ENCODE measurements around the gene CYLD. TPM values are rescaled to one million over a fixed set of nuclear protein-coding genes. Genes with fewer than 3 reads are reported as not detected.

CYLD gene
- total RNA-seq, 1 experiment from 2014 or later = 28.7 TPM

GRCh38 chr16:50797456-50797855 lies 55.6 kb downstream of the CYLD start:
- Histone ChIP-seq H3K36me3 (peaks cover 6% of the 10 kb centered on the region; the same call in 1 of the 2 replicates), H3K27me3 (replicated peaks) (no peaks in the 10 kb centered on the region), H3K27ac (peak overlapping the region; percentile 12; the same call in 1 of the 2 replicates), H3K9me3 (replicated peaks) (no peaks in the 10 kb centered on the region), H3K4me3 (no peak overlapping the region), H3K4me1 (replicated peaks) (peaks cover 10% of the 10 kb centered on the region)
- peak in 1 of 2 experiments; percentile 48 for DNase-seq (ENCODE audit: low read depth in 1 of 2, low spot score in 2 of 2)

- no peak for DNase-seq (ENCODE audit: low read depth in 1 of 2, low spot score in 2 of 2)
- Histone ChIP-seq H3K9me3 (replicated peaks) (no peaks in the 10 kb centered on the region), H3K4me1 (replicated peaks) (peaks cover 13% of the 10 kb centered on the region), H3K36me3 (peaks cover 6% of the 10 kb centered on the region; the same call in 1 of the 2 replicates), H3K27me3 (replicated peaks) (no peaks in the 10 kb centered on the region), H3K4me3 (no peak overlapping the region), H3K27ac (no peak overlapping the region)
Measured at GRCh38 chr16:50800074-50800473, 58.2 kb downstream of the CYLD start.

GRCh38 chr16:50801036-50801435 lies 59.1 kb downstream of the CYLD start:
- Histone ChIP-seq H3K4me3 (no peak overlapping the region), H3K4me1 (replicated peaks) (peaks cover 13% of the 10 kb centered on the region), H3K9me3 (replicated peaks) (no peaks in the 10 kb centered on the region), H3K27ac (no peak overlapping the region), H3K27me3 (replicated peaks) (no peaks in the 10 kb centered on the region), H3K36me3 (peaks cover 6% of the 10 kb centered on the region; the same call in 1 of the 2 replicates)
- no peak for DNase-seq (ENCODE audit: low read depth in 1 of 2, low spot score in 2 of 2)

- DNase-seq (ENCODE audit: low read depth in 1 of 2, low spot score in 2 of 2) = no peak
- Histone ChIP-seq H3K27ac (no peak overlapping the region), H3K4me3 (no peak overlapping the region), H3K27me3 (replicated peaks) (no peaks in the 10 kb centered on the region), H3K4me1 (replicated peaks) (peaks cover 13% of the 10 kb centered on the region), H3K9me3 (replicated peaks) (no peaks in the 10 kb centered on the region), H3K36me3 (0 out of 2 replicates have a peak, but pooled peaks cover 3% of the 10 kb centered on the region)
Measured at GRCh38 chr16:50802000-50802399, 60.1 kb downstream of the CYLD start.

GRCh38 chr16:50802961-50803360 lies 61.1 kb downstream of the CYLD start:
- Histone ChIP-seq H3K4me1 (replicated peaks) (peaks cover 4% of the 10 kb centered on the region), H3K4me3 (no peak overlapping the region), H3K27ac (no peak overlapping the region), H3K9me3 (replicated peaks) (no peaks in the 10 kb centered on the region), H3K36me3 (0 out of 2 replicates have a peak, but pooled peaks cover 3% of the 10 kb centered on the region), H3K27me3 (replicated peaks) (no peaks in the 10 kb centered on the region)
- no peak for DNase-seq (ENCODE audit: low read depth in 1 of 2, low spot score in 2 of 2)

GRCh38 chr16:50804290-50804907 lies 62.5 kb downstream of the CYLD start:
- Histone ChIP-seq H3K36me3 (no peaks in the 10 kb centered on the region), H3K27ac (no peak overlapping the region), H3K4me1 (replicated peaks) (0 out of 2 replicates have a peak, but pooled peaks cover 3% of the 10 kb centered on the region), H3K27me3 (replicated peaks) (no peaks in the 10 kb centered on the region), H3K9me3 (replicated peaks) (no peaks in the 10 kb centered on the region), H3K4me3 (no peak overlapping the region)
- DNase-seq (ENCODE audit: low read depth in 1 of 2, low spot score in 2 of 2) = no peak

GRCh38 chr16:50806099-50807062 lies 64.5 kb downstream of the CYLD start:
- H3K4me1 ChIP-seq (replicated peaks) = 0 out of 2 replicates have a peak, but pooled peaks cover 3% of the 10 kb centered on the region
- peak; percentile 81 to 97 for DNase-seq (ENCODE audit: low read depth in 1 of 2, low spot score in 2 of 2)
- H3K9me3 ChIP-seq (replicated peaks) = no peaks in the 10 kb centered on the region
- H3K27ac ChIP-seq = no peak overlapping the region
- no peaks in the 10 kb centered on the region for H3K36me3 ChIP-seq
- peak overlapping the region; percentile 25 for H3K4me3 ChIP-seq
- no peaks in the 10 kb centered on the region for H3K27me3 ChIP-seq (replicated peaks)

- no peak overlapping the region for H3K4me3 ChIP-seq
- H3K4me1 ChIP-seq (replicated peaks) = no peaks in the 10 kb centered on the region
- H3K27ac ChIP-seq = no peak overlapping the region
- H3K9me3 ChIP-seq (replicated peaks) = no peaks in the 10 kb centered on the region
- no peak for DNase-seq (ENCODE audit: low read depth in 1 of 2, low spot score in 2 of 2)
- no peaks in the 10 kb centered on the region for H3K36me3 ChIP-seq
- H3K27me3 ChIP-seq (replicated peaks) = no peaks in the 10 kb centered on the region
Measured at GRCh38 chr16:50808929-50809538, 67.1 kb downstream of the CYLD start.

GRCh38 chr16:50809561-50809960 lies 67.7 kb downstream of the CYLD start:
- no peaks in the 10 kb centered on the region for H3K9me3 ChIP-seq (replicated peaks)
- no peak overlapping the region for H3K27ac ChIP-seq
- no peaks in the 10 kb centered on the region for H3K27me3 ChIP-seq (replicated peaks)
- no peak for DNase-seq (ENCODE audit: low read depth in 1 of 2, low spot score in 2 of 2)
- H3K4me1 ChIP-seq (replicated peaks) = no peaks in the 10 kb centered on the region
- no peak overlapping the region for H3K4me3 ChIP-seq
- no peaks in the 10 kb centered on the region for H3K36me3 ChIP-seq

GRCh38 chr16:50810241-50810965 lies 68.5 kb downstream of the CYLD start:
- Histone ChIP-seq H3K4me1 (replicated peaks) (no peaks in the 10 kb centered on the region), H3K27ac (no peak overlapping the region), H3K4me3 (no peak overlapping the region), H3K36me3 (no peaks in the 10 kb centered on the region), H3K27me3 (replicated peaks) (no peaks in the 10 kb centered on the region), H3K9me3 (replicated peaks) (no peaks in the 10 kb centered on the region)
- no peak for DNase-seq (ENCODE audit: low read depth in 1 of 2, low spot score in 2 of 2)

GRCh38 chr16:50812046-50812445 lies 70.2 kb downstream of the CYLD start:
- H3K4me1 ChIP-seq (replicated peaks) = no peaks in the 10 kb centered on the region
- H3K27me3 ChIP-seq (replicated peaks) = no peaks in the 10 kb centered on the region
- no peak overlapping the region for H3K4me3 ChIP-seq
- H3K9me3 ChIP-seq (replicated peaks) = no peaks in the 10 kb centered on the region
- DNase-seq (ENCODE audit: low read depth in 1 of 2, low spot score in 2 of 2) = peak in 1 of 2 experiments; percentile 9
- H3K27ac ChIP-seq = no peak overlapping the region
- no peaks in the 10 kb centered on the region for H3K36me3 ChIP-seq

GRCh38 chr16:50812876-50813466 lies 71.1 kb downstream of the CYLD start:
- peak in 1 of 2 experiments; percentile 22 for DNase-seq (ENCODE audit: low read depth in 1 of 2, low spot score in 2 of 2)
- no peak overlapping the region for H3K27ac ChIP-seq
- H3K9me3 ChIP-seq (replicated peaks) = no peaks in the 10 kb centered on the region
- no peaks in the 10 kb centered on the region for H3K27me3 ChIP-seq (replicated peaks)
- H3K4me3 ChIP-seq = no peak overlapping the region
- no peaks in the 10 kb centered on the region for H3K36me3 ChIP-seq
- no peaks in the 10 kb centered on the region for H3K4me1 ChIP-seq (replicated peaks)

- no peaks in the 10 kb centered on the region for H3K36me3 ChIP-seq
- H3K4me1 ChIP-seq (replicated peaks) = no peaks in the 10 kb centered on the region
- H3K27me3 ChIP-seq (replicated peaks) = no peaks in the 10 kb centered on the region
- no peak overlapping the region for H3K27ac ChIP-seq
- H3K9me3 ChIP-seq (replicated peaks) = no peaks in the 10 kb centered on the region
- peak in 1 of 2 experiments; percentile 15 for DNase-seq (ENCODE audit: low read depth in 1 of 2, low spot score in 2 of 2)
- no peak overlapping the region for H3K4me3 ChIP-seq
Measured at GRCh38 chr16:50814052-50814451, 72.2 kb downstream of the CYLD start.
